ENCODE results near the gene SYT6.

- TF ChIP-seq NR2C2 (CRISPR knock-in tag; IDR thresholded peaks at IDR 0.05): no peak
- no peak for TF ChIP-seq MXD4 (CRISPR knock-in tag; IDR thresholded peaks at IDR 0.05; ENCODE audit: borderline replicate concordance)
- TF ChIP-seq, protein P1, sequence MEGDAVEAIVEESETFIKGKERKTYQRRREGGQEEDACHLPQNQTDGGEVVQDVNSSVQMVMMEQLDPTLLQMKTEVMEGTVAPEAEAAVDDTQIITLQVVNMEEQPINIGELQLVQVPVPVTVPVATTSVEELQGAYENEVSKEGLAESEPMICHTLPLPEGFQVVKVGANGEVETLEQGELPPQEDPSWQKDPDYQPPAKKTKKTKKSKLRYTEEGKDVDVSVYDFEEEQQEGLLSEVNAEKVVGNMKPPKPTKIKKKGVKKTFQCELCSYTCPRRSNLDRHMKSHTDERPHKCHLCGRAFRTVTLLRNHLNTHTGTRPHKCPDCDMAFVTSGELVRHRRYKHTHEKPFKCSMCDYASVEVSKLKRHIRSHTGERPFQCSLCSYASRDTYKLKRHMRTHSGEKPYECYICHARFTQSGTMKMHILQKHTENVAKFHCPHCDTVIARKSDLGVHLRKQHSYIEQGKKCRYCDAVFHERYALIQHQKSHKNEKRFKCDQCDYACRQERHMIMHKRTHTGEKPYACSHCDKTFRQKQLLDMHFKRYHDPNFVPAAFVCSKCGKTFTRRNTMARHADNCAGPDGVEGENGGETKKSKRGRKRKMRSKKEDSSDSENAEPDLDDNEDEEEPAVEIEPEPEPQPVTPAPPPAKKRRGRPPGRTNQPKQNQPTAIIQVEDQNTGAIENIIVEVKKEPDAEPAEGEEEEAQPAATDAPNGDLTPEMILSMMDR (IDR thresholded peaks at IDR 0.05): no peak
- TF ChIP-seq JUN (CRISPR knock-in tag; IDR thresholded peaks at IDR 0.05): no peak
- TF ChIP-seq ZBTB21 (CRISPR knock-in tag; IDR thresholded peaks at IDR 0.05; ENCODE audit: borderline replicate concordance): no peak
- no peak for TF ChIP-seq SP1 (CRISPR knock-in tag; conservative IDR thresholded peaks at IDR 0.05)
- no peak for TF ChIP-seq FOXP4 (CRISPR knock-in tag; IDR thresholded peaks at IDR 0.05)
- no peak for TF ChIP-seq E2F1 (CRISPR knock-in tag; IDR thresholded peaks at IDR 0.05)
- TF ChIP-seq MAX (CRISPR knock-in tag; IDR thresholded peaks at IDR 0.05): no peak
- no peak for TF ChIP-seq STAT6 (CRISPR knock-in tag; conservative IDR thresholded peaks at IDR 0.05; ENCODE audit: low read depth)
- no peak for TF ChIP-seq ATF1 (CRISPR knock-in tag; IDR thresholded peaks at IDR 0.05)
Observed at GRCh38 chr1:114102136-114102535, 51.5 kb downstream of the SYT6 start.
